ENCODE measurements around the gene OR2S2.
"Not testable (repeated sequence)": the region's sequence is repeated elsewhere in the genome, so short reads cannot be mapped to it uniquely, and the experiment has no call there.

The OR2S2 gene

DNA sequence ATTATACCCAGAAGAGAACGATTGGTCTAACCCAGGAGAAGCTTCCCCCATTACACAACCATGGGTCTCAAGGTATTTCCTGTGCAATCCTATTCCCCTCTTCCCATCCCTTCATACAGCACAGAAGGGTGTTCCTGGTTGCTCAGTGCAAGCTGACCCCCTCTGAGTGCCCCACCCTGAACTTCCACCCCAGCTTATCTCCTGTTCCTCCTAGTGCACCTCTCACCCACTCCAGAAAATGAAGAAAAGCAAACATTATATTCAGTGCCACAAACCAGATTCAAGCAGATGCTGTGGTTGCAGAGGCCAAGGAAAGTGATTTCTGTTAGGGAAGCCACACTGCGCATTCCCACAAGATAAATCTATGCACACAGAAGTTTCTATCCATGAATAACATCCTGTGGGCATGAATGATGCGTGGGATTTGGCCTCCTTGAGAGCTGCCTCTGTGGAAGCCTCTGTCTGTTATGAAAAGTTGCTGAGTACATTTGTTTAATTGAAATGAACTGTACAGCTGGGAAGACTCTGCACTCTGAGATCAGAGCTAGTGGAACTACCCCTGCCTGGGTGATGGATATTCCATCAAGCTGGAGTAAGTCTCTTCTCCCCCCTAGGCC, 2.2 kb upstream of the OR2S2 start:
- DNase-seq, result no peak

DNA sequence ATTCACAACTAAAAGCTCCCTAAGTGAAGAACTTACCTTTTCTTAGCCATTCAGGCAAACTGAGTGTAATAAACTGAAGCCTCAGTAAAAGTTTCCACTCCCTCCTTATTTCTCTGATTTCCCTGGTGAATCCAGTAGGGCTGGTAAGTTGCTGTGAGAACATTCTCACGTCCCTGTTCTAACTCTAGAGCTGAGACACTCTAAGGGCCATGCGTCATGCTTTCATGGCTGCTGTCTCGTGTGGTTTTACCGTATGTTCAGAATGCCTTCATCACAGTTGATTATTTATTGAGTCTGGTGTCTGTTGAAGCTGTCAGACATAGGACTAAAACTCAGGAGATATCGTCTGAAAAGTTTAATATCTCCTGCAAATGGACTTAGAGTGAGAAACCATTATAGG, 1.3 kb downstream of the OR2S2 start:
- no peak for DNase-seq

DNA sequence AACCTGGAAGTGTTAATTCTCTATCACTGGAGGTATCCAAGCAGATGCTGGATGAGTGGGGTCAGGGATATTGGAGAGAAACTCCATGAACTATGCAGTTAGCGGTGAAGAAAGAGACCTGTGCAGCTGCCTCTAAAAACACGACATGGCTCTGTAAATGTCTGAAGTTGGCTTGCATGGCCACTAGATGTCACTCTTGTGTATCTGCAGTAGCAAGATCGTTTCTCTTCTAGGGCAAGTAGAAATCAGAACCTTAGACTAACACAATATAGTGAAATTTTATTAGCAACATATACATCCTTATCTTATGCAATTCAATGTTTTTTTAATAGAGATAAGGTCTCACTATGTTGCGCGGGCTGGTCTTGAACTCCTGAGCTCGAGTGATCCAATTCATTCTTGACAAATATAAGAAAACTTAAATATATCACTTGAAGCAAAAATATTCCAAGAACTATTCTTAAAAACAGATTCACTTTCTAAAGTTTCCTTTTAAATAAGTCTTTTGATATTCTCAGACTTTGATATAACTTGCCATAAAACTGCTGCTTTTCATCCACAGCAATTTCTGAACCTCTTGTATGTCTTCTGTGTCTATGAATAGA, 2.9 kb downstream of the OR2S2 start:
- DNase-seq, result peak in 5 of 6 experiments; percentile 32 to 72 (median 52)

DNA sequence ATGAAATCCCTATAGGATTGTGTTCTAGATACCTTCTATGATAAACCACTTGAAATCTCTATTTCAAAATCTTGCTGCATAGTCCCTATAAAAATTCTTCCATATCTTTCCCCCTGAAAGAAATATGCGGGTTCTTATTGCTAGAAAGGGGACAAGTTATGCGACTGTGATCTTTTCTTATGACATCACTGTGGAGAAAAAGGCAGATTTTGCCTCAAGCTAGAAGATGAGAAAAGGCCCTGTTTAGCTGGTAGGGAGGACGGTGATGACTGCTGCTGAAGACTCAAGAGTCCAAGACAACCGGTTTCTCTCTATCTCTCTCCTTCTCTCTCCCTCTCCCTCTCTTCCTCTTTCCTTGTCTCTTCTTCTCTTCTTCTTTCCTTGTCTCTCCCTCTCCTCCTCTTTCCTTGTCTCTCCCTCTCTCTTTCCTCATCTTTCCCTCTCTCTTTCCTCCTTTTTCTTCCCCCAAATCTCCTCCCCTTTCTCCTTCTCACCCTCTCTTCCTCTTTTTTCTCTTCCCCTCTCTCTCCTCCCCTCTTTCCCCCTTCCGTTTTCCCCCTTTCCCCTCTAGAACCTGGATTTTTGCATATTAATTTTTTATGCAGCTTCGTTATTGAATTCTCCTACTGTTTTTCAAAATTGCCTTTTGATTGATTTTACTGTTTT, 5.3 kb downstream of the OR2S2 start:
- DNase-seq, result no peak

DNA sequence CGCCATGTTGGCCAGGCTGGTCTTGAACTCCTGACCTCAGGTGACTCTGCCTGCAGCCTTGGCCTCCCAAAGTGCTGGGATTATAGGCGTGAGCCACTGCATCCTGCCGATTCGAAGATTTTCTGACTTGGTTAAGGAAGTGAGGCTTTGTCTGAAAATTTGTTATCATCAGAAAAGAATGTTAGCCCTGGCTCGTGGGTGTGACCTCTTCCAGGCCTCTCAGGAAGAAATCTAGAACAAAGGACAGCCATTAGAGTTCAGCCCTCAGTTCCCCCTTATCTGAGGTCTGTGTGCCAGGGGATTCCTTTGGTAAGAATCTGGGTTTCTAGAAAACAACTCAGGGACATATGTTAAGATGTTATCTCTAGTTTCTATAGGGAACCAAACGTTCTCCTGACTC, 6.2 kb downstream of the OR2S2 start:
- no peak for DNase-seq

DNA sequence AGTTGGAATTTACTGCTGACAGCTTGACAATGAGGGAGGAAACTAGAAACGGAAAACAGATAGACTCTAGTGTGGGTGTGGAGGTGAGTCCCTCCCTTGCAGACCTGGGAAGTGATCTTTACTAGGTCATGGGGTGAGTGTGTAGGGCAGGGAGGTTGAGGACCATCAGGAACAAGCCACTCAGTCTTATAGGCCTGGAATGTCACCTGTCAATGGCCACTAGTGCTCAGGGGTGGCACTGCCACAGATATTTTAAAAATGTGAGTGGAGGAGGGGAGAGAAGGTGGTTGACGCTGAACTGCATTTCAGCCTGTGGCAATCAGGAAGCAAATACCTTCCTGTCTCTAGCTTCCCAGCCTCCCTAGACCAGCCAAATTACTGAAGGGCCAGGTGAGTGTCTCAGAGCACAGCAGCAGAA, 9.0 kb downstream of the OR2S2 start:
- no peak for DNase-seq

DNA sequence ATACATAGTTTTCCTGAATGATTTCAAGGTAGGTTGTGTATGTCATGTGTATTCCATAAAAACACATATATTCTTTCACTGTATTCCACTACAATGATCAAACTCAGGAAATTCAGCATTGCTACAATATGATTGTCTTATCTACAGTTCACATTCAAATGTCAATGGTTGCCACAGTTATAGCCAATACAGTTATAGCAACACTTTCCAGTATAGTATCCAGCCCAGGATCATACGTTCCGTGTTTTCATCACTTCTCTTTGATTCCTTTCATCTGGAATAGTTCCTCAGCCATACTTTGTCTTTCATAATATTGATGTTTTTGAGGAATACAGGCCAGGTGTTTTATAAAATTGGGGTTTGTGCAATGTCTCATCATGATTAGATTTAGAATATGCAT, 9.5 kb downstream of the OR2S2 start:
- DNase-seq, result no peak

DNA sequence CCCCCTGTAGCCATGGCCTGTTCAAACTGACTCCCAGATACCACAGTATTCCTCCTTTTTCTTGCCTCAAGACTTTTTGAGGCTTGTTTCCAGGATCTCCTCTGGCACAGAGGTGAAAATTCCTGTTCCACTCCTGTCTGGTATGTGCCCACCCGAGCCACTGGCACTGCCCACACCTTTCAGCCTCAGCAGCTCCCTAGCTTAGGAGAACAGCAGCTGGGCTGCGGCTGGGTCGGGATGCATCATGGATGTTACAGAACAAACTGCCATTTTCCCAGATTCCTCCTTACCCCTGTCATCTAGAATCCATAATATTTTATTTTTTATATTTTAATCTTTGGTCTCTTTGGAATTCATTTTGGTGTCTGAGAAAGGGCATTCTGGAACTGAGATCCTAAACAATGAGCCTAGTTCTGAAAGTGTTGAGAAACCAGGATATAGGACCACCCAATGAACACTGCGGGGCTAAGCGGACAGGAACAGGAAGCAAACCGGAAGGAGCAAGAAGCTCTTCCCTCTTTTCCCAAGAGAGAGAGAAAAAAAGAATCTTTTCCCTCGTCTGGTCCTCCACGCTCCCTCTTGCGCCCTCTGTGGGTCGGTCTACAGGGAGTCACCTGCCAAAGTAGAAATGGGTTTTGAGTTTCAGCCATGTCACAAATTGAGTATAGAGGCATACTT, 12.5 kb downstream of the OR2S2 start:
- peak; percentile 36 to 55 (median 48) for DNase-seq

DNA sequence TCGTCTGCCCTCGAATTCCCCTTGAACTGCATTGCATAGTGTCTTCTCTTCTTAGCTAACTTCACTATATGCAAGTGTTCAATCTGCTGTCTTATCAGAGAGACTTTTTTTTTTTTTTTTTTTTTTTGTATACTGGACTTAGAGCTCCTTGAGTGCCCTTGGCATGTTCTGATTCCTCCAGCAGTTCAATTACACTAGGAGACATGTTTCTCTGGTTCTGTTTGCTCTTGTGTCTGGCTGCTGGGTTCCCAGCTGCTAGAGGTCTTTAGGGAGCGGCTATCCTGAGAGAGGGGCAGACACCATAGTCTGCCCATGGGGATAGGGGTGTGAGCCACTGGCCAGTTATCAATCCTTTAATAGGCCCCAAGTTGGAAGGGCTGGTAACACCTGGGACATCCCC, 13.1 kb downstream of the OR2S2 start:
- DNase-seq, result no peak

DNA sequence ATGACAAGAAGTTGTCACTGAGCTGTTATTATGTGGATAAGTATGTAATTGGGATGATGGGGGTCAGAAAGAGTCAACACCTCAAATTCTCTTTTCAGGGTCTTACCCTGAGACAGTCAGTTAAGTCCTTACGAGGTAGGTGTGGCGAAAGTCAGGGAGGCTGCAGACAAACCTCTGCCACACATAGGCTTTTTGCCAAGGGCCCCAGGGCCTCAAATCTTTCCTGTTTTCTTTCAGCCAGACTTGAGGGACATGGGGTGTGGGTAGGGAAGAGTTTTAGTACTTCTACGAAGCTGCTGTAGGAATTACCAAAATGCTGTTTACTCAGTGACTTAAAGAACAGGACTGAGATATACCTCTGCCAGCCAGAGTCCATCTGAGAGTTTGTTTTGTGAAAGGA, 13.8 kb downstream of the OR2S2 start:
- DNase-seq, result no peak

DNA sequence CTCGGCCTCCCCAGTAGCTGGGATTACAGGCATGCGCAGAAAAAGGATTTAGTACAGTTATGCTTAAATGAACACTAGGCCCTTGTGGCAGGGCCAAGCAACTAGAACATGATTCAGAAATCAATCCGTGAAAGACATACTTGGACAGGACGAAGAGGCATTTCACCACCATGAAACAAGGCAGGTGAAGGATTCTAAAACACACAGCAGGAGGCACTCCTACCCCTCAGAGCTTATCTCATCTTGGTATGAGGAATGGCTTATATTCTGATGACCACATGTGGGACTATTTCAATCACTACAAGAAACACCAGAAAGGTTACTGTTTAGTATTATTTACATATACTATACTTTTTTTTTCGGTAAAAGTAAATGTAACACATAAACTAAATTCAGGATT, 15.7 kb downstream of the OR2S2 start:
- DNase-seq, result no peak

DNA sequence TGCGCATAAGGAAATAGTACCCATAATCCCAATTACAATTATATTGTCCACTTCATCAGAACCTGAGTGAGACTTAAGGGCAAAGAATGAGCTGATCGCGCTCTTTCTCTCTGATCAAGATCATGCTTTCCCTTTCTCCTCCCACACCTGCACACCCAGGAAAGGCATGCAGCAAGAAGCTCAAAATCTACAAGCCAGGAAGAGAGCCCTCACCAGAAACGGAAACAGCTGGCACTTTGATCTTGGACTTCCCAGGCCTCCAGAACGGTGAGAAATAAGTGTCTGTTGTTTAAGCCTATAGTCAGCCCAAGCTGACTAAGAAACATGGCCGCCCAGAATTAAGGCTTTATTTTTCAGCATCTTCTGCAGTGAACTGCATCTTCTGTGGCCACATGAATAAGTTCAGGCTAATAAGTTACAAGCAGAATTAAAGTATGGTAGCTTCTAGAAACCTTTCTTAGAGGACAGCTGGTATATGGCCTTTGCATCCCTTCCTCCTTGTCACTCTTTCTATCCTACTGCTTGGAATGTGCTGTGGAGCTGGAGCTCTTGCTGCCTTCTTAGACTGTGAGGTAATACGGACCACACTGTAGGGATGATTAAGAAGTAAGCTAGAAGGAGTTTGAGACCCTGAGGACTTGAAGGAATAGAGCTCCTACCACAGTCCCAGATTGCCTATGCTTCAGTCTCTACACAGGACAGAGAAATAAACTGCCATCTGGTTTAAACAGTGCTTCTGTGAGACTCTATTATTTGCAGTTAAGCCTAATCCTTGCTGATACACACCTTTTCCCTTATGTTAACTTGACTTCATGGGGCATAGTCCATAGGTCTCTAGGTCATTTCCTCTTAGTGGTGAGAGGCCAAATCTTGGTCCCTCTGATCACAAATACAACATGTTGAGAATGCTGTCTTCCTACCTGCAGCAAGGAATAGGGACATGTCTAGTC, 17.2 kb downstream of the OR2S2 start:
- peak in 5 of 6 experiments; percentile 23 to 63 (median 50) for DNase-seq

DNA sequence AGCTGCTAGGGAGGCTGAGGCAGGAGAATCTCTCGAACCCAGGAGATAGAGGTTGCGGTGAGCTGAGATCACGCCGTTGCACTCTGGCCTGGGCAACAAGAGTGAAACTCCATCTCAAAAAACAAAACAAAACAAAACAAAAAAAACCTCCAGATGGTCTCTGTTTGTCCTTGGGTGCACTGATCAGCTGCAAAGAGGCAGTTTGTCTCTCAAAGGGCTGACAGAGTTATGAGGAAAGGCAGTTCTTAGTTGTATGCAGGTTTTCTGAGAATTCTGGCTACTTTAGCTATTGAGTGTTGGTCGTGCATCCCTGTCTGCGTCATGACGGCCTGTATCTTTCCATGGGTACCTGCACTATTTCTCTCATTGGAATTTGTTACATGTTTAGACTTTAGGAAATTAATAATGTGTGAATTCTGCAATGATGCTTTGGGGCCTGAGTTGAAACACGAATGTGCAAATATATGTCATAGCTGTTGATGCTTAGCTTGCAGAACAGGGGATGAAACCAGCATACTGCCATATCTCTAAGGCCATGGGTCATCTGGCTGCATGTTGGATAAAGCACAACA, 18.2 kb downstream of the OR2S2 start:
- DNase-seq, result no peak

DNA sequence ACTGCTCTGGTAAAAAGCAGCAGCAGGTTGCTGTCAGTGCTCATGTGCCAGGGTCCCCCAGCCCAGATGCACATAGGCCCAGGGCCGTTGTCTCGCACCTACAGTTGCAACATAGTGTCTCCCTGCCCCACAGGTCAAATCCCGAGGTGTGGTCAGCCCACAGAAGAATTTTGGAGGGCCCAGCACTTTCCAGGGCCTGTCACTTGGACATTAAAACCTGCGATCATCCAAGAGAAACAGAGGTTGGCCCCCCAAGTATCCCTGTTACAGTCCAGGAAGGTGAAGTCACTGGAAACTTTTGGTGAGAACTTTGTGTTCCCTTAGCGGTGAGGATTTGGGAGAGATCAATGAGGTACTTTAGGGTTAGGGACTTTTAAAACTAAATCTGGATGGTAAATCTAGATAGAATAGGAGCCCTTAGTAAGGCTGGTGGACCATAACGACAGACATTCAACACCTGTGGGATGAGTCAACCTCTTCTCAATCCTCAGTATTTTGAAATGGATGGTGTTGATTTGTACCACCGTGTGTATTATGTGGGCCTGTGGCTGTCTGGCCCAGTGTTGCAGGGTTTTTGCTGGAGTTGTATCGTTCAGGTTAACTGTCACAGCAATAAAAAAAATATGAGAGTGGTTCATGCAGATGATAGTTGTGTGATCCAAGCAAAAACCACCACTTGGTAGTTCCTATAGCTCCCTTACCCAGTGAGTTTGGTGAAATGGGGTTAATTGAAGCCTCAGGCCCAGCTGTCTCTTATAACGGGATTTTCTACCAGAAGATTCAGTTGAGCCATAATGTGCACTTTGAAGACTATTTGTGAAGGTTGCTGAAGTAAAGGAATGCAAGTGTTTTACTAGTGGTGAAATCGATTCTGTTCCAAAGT, 19.2 kb downstream of the OR2S2 start:
- DNase-seq, result no peak

DNA sequence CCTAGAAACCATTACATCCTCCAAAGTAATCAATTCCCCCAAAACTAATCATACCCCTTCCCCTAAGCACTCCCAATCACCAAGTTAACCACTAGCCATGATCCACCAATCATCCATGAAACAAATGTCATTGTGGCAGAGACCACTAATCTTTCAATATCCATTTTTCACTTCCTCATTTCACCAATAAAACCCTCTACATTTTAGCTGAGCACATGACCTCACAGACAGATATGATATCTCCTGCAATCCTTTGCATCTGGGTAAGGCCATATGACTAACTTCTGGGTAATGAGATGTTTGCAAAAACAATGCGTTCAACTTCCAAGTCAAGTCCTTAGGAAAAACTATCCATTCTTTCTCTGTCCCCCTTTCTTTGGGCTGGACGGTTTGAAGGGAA, 20.7 kb downstream of the OR2S2 start:
- no peak for DNase-seq

DNA sequence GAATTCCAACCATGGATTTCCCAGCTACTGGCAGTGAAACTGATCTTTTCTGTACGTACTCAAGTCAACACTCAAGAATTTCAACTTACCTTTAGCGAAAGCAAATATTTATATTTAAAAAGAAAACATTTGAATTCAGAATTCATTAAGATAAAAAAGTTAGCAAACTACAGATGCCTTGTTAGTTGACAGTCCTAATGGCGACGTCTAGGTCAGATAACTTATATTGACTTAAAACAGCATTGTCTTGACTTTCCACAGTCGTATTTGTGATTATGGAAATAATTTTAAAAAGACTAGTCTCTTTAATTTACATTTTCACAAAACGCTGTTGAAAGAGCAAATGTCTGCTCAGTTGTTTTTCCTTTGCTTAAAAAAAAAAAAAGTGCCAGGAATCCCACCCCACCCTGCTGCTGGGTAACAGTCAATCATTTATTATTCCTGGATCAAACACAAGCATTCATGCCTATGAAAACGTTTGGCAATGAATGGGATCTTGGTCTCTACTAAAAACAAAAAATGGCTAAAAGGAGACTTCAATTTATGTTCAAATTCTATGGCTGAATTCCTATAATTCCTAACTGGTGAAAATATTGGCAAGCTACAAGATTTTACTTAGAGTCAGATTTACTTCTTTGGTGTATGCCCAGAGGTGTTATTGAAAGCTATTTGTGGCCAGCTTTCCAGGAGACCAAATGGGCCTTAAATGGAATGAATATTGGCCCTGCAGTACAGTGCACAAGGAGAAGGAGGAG, 22.0 kb downstream of the OR2S2 start:
- DNase-seq, result no peak

DNA sequence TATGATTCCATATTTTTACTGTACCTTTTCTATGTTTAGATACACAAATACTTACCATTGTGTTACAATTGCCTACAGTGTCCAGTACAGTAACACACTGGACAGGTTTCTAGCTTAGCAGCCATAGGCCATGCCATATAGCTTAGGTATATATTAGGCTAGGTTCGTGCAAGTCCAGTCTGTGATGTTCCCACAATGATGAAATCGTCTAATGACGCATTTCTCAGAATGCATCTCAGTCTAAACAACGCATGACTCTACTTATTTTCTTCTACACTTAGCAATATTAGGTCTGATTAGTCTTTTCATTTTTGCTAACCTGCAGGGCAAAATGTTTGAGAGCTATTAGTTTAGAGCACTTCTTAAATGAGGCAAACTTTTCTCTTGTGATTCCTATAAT, 22.7 kb downstream of the OR2S2 start:
- no peak for DNase-seq

DNA sequence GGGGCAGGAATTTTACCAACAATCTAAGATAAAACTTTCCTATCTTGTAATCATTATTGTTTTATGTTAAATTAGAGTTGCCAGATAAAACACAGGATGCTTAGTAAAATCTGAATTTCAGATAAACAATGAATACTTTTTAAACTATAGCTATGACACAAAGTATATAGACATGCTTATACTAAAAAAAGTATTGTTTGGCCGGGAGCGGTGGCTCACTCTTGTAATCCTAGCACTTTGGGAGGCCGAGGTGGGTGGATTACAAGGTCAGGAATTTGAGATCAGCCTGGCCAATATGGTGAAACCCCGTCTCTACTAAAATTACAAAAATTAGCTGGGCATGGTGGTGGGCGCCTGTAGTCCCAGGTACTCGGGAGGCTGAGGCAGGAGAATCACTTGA, 23.9 kb downstream of the OR2S2 start:
- DNase-seq, result not testable (repeated sequence)

DNA sequence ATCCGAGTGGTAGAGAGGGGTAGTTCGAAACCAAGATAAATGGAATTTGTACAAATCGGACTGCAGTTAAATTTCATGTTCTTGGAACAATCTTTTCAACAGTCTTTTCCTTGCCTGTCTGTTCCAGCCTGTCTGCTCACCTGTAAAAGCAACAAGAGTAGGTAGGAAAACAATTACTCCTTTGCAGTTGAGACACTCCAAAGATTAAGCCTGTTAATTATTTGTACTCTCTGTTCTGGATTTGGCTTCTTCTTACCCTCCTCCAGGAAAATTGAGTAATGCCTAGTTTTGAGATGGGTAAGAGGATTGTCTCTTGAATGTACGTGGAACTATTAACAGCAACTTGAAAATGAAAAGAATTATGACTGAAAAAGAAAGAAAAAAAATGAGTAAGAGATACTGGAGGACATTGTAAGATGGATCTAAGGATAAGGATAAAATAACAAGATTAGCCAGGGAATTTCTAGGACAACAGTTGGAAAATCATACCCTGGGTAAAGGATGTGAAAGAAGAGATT, 24.3 kb downstream of the OR2S2 start:
- DNase-seq, result no peak

DNA sequence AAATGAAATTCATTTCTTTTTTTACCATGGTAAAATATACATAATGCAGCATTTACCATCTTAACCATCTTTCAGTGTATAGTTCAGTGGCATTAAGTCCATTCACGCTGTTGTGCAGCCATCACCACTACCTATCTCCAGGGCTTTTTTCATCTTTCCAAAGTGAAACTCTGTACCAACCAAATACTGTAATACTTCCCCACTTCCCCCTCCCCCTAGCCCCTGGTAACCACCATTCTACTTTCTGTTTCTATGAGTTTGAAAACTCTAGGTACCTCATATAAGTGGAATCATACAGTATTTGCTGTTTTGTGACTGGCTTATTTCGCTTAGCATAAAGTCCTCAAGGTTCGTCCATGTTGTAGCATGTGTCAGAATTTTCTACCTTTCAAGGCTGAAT, 25.2 kb downstream of the OR2S2 start:
- peak in 1 of 6 experiments; percentile 9 for DNase-seq
